GM18502 (cell line): Measurements from ENCODE around the gene LST1.

Source experiments
- ATAC-seq: cut with Tn5 transposase; IDR thresholded peaks from one replicate; pipeline ENCODE4 v1.9.1; 2021; ENCODE audit warnings: mild to moderate bottlenecking; ENCODE audit not compliant: unreplicated experiment, poor library complexity

The LST1 gene

GRCh38 chr6:31614684-31615578 is 28.9 kb downstream of the LST1 start, which contains the start of gene AIF1:
AIF1 (plus strand) TSS chr6:31615234; CDS start chr6:31615330, 96 bp downstream.
- no peak for ATAC-seq

- no peak for ATAC-seq
These were observed 29.7 kb downstream of the LST1 start for GRCh38 chr6:31615748-31616147.

GRCh38 chr6:31617010-31617409 is 30.9 kb downstream of the LST1 start:
- ATAC-seq: no peak

GRCh38 chr6:31619805-31620585 is 33.9 kb downstream of the LST1 start:
- ATAC-seq: peak; percentile 87

- ATAC-seq: peak; percentile 33
These were observed 34.7 kb downstream of the LST1 start, which contains the start of gene PRRC2A for GRCh38 chr6:31620586-31621319. PRRC2A (plus strand) TSS chr6:31620715; CDS start chr6:31622790, 2,075 bp downstream.

GRCh38 chr6:31621320-31621939 is 35.4 kb downstream of the LST1 start:
- no peak for ATAC-seq

- no peak for ATAC-seq
These were observed 35.9 kb downstream of the LST1 start for GRCh38 chr6:31621991-31622390.

GRCh38 chr6:31622684-31623091 is 36.6 kb downstream of the LST1 start:
- no peak for ATAC-seq

- ATAC-seq: no peak
These were observed 38.0 kb downstream of the LST1 start for GRCh38 chr6:31624070-31624469.

GRCh38 chr6:31626952-31627351 is 40.9 kb downstream of the LST1 start:
- no peak for ATAC-seq

GRCh38 chr6:31627690-31628287 is 41.7 kb downstream of the LST1 start:
- no peak for ATAC-seq

GRCh38 chr6:31629014-31629413 is 42.9 kb downstream of the LST1 start:
- no peak for ATAC-seq

- no peak for ATAC-seq
These were observed 44.3 kb downstream of the LST1 start for GRCh38 chr6:31630177-31630934.

GRCh38 chr6:31631209-31631608 is 45.1 kb downstream of the LST1 start:
- ATAC-seq: no peak

GRCh38 chr6:31631681-31632278 is 45.7 kb downstream of the LST1 start:
- ATAC-seq: no peak

GRCh38 chr6:31632279-31632946 is 46.3 kb downstream of the LST1 start:
- no peak for ATAC-seq

GRCh38 chr6:31633447-31633846 is 47.4 kb downstream of the LST1 start:
- ATAC-seq: no peak

GRCh38 chr6:31634131-31634530 is 48.1 kb downstream of the LST1 start:
- ATAC-seq: no peak
